Vagina (tissue), 2 donors: ENCODE measurements around the gene ITPK1.

Source experiments
- POLR2AphosphoS5 ChIP-seq, 2 donors: sonication (generic); formaldehyde crosslinking; IDR thresholded peaks; one replicate each; pipeline ENCODE4 v1.9.0; 2017; ENCODE audit warnings: antibody characterized with exemption in 2 of 2, mild to moderate bottlenecking in 2 of 2, low read depth in 1 of 2; ENCODE audit not compliant: insufficient read depth in 1 of 2
- TF ChIP-seq, protein P1 (sequence below), 3 experiments: fragments of 450-650 bp in 2 of 3; fragments of 200-600 bp in 1 of 3; sonication (generic) in 1 of 3; IDR thresholded peaks; one replicate each; pipeline ENCODE4 v1.5.1; 2017 to 2019; ENCODE audit warnings: antibody characterized with exemption in 3 of 3, mild to moderate bottlenecking in 2 of 3, moderate library complexity in 2 of 3

DNA sequence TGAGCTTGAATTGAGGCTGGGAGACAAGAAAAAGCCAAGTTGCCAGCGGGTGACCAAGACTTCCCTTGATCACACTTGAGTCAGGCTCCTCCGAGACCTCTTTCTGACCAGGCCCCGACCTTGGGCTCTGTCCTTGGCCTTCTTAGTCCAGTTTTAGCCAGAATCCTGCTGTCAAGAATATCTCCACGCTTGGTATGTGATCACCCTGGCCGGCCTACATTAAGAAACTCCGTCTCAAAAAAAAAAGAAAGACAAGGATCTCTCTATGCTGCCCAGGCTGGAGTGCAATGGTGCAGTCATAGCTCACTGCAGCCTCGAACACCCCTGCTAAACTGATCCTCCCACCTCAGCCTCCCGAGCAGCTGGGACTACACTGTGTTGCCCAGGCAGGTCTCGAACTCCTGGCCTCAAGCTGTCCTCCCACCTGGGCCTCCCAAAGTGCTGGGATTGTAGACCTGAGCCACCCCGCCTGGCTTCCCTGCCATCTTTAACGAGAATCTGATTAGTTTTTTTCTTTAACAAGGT, 1.0 kb upstream of the ITPK1 start:
- TF ChIP-seq, protein P1, sequence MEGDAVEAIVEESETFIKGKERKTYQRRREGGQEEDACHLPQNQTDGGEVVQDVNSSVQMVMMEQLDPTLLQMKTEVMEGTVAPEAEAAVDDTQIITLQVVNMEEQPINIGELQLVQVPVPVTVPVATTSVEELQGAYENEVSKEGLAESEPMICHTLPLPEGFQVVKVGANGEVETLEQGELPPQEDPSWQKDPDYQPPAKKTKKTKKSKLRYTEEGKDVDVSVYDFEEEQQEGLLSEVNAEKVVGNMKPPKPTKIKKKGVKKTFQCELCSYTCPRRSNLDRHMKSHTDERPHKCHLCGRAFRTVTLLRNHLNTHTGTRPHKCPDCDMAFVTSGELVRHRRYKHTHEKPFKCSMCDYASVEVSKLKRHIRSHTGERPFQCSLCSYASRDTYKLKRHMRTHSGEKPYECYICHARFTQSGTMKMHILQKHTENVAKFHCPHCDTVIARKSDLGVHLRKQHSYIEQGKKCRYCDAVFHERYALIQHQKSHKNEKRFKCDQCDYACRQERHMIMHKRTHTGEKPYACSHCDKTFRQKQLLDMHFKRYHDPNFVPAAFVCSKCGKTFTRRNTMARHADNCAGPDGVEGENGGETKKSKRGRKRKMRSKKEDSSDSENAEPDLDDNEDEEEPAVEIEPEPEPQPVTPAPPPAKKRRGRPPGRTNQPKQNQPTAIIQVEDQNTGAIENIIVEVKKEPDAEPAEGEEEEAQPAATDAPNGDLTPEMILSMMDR (IDR thresholded peaks at IDR 0.05): no peak
- no peak for TF ChIP-seq POLR2AphosphoS5 (IDR thresholded peaks at IDR 0.05; ENCODE audit: insufficient read depth in 1 of 2, low read depth in 1 of 2)
